Measurements from ENCODE around the gene SAMD11.
"Not testable (repeated sequence)": the region's sequence is repeated elsewhere in the genome, so short reads cannot be mapped to it uniquely, and the experiment has no call there.

Gene SAMD11

GRCh38 chr1:974293-974640 lies 50.5 kb downstream of the SAMD11 start:
- no peak for DNase-seq (ENCODE audit: extremely low spot score)
- TF ChIP-seq CTCF (IDR thresholded peaks at IDR 0.05; ENCODE audit: control extremely low read depth, extremely low read depth, low read depth, missing control alignments), result no peak
- POLR2A ChIA-PET, result no interaction called here
- CTCF ChIA-PET, result interaction anchor here (0.8 to 0.9 kb wide), 2 partner anchors 9 to 19 kb away, joined by 3 read pairs; no protein-coding TSS in a partner anchor

GRCh38 chr1:974687-975328 lies 51.1 kb downstream of the SAMD11 start:
- TF ChIP-seq CTCF (IDR thresholded peaks at IDR 0.05; ENCODE audit: control extremely low read depth, extremely low read depth, low read depth, missing control alignments), result no peak
- DNase-seq (ENCODE audit: extremely low spot score), result no peak
- ChIA-PET CTCF (interaction anchor here (0.8 to 1.9 kb wide), 5 partner anchors 8 to 89 kb away, joined by 3 to 8 read pairs (median 6); partner anchors contain the start of gene PLEKHN1), POLR2A (no interaction called here)

GRCh38 chr1:975365-975764 lies 51.6 kb downstream of the SAMD11 start:
- no peak for TF ChIP-seq CTCF (IDR thresholded peaks at IDR 0.05; ENCODE audit: control extremely low read depth, extremely low read depth, low read depth, missing control alignments)
- CTCF ChIA-PET, result interaction anchor here (0.9 to 1.9 kb wide), 5 partner anchors 9 to 89 kb away, joined by 3 to 8 read pairs (median 6); partner anchors contain the start of gene PLEKHN1
- DNase-seq (ENCODE audit: extremely low spot score), result no peak
- POLR2A ChIA-PET, result no interaction called here

- ChIA-PET CTCF (interaction anchor here (0.9 to 1.9 kb wide), 7 partner anchors 9 to 107 kb away, joined by 3 to 8 read pairs (median 6); partner anchors contain the start of gene PLEKHN1), POLR2A (interaction anchor here (1.3 kb wide), 1 partner anchor 12 kb away, joined by 3 read pairs; no protein-coding TSS in a partner anchor)
- peak; percentile 48 for TF ChIP-seq CTCF (IDR thresholded peaks at IDR 0.05; ENCODE audit: control extremely low read depth, extremely low read depth, low read depth, missing control alignments)
- peak; percentile 81 for DNase-seq (ENCODE audit: extremely low spot score)
These were observed 52.4 kb downstream of the SAMD11 start for GRCh38 chr1:975896-976683.

- CTCF ChIA-PET, result interaction anchor here (0.9 to 1.9 kb wide), 6 partner anchors 10 to 107 kb away, joined by 3 to 8 read pairs (median 6); partner anchors contain the start of gene PLEKHN1
- DNase-seq (ENCODE audit: extremely low spot score), result not testable (repeated sequence)
- POLR2A ChIA-PET, result interaction anchor here (1.3 kb wide), 1 partner anchor 13 kb away, joined by 3 read pairs; no protein-coding TSS in a partner anchor
These were observed 53.1 kb downstream of the SAMD11 start for GRCh38 chr1:976791-977190.

GRCh38 chr1:978069-978834 lies 54.5 kb downstream of the SAMD11 start:
- CTCF ChIA-PET, result no interaction called here
- no peak for TF ChIP-seq CTCF (IDR thresholded peaks at IDR 0.05; ENCODE audit: control extremely low read depth, extremely low read depth, low read depth, missing control alignments)
- no peak for DNase-seq (ENCODE audit: extremely low spot score)

More at GRCh38 chr1:978069-978834, 54.5 kb downstream of the SAMD11 start:
- POLR2A ChIA-PET, result no interaction called here
